KOPT-K1 (cell line): ENCODE data around the gene TMEM30B.

Experiments
- H3K27ac ChIP-seq: fragments of 200-600 bp; sonication (generic); 2 replicates; pipeline ENCODE4 v1.5.1; 2016; ENCODE audit warnings: antibody characterized with exemption, mild to moderate bottlenecking, low read depth, low read length; ENCODE audit not compliant: poor library complexity, severe bottlenecking
- H3K36me3 ChIP-seq: fragments of 200-600 bp; sonication (generic); 2 replicates; pipeline ENCODE4 v1.5.1; 2017; ENCODE audit warnings: antibody characterized with exemption, mild to moderate bottlenecking, low read length, moderate library complexity; ENCODE audit not compliant: insufficient read depth
- H3K9me3 ChIP-seq: fragments of 200-600 bp; sonication (generic); 2 replicates; pipeline ENCODE4 v1.5.1; 2017; ENCODE audit warnings: antibody characterized with exemption, low read length, mild to moderate bottlenecking; ENCODE audit not compliant: insufficient read depth, poor library complexity, severe bottlenecking

Gene TMEM30B

GRCh38 chr14:61264010-61264571, 17.0 kb downstream of the TMEM30B start:
- H3K36me3 ChIP-seq, result no peaks in the 10 kb centered on the region
- H3K9me3 ChIP-seq, result no peaks in the 10 kb centered on the region
- H3K27ac ChIP-seq, result no peak overlapping the region

DNA sequence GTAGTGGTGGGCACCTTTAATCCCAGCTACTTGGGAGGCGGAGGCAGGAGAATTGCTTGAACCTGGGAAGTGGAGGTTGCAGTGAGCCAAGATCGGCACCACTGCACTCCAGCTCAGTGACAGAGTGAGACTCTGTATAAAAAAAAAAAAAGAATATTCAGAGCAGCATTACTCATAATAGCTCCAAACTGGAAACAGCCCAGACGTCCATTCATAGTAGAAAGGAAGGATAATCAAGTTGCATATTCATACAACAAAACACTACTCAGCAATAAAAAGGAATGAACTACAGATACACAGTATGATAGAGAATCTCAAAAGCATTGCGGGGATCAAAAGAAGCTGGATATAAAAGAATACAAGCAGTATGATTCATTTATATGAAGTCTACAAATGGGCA, 19.1 kb downstream of the TMEM30B start:
- H3K27ac ChIP-seq, result no peak overlapping the region
- no peaks in the 10 kb centered on the region for H3K9me3 ChIP-seq
- no peaks in the 10 kb centered on the region for H3K36me3 ChIP-seq

GRCh38 chr14:61260939-61261776, 20.0 kb downstream of the TMEM30B start:
- no peaks in the 10 kb centered on the region for H3K9me3 ChIP-seq
- no peak overlapping the region for H3K27ac ChIP-seq
- no peaks in the 10 kb centered on the region for H3K36me3 ChIP-seq

DNA sequence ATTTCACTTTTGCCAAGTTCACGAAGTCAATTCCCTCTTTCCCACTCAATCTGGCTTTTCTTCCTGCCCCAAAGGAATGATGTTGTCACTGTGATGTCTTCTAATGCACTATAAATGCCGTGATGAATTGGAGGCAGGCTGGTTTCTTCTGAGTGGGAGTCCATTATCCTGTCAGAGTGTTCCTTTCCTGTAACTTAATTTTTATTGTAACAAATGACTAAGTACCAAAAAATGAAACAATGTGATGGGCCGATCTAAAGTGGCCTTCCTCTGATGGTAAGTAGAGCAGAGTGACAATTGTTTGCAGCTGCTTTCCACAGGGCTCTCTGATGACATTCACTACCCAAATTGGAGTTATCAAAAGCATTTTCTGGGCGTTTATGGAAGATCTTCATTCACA, 22.2 kb downstream of the TMEM30B start:
- no peaks in the 10 kb centered on the region for H3K9me3 ChIP-seq
- H3K36me3 ChIP-seq, result no peaks in the 10 kb centered on the region
- no peak overlapping the region for H3K27ac ChIP-seq

- H3K27ac ChIP-seq, result no peak overlapping the region
These were observed 23.6 kb downstream of the TMEM30B start for GRCh38 chr14:61257469-61258057.

GRCh38 chr14:61256826-61257468, 24.2 kb downstream of the TMEM30B start:
- Histone ChIP-seq H3K9me3 (no peaks in the 10 kb centered on the region), H3K27ac (no peak overlapping the region), H3K36me3 (no peaks in the 10 kb centered on the region)

More at GRCh38 chr14:61257469-61258057, 23.6 kb downstream of the TMEM30B start:
- Histone ChIP-seq H3K9me3 (no peaks in the 10 kb centered on the region), H3K36me3 (no peaks in the 10 kb centered on the region)

GRCh38 chr14:61255968-61256367, 25.2 kb downstream of the TMEM30B start:
- Histone ChIP-seq H3K27ac (no peak overlapping the region), H3K9me3 (no peaks in the 10 kb centered on the region), H3K36me3 (no peaks in the 10 kb centered on the region)

DNA sequence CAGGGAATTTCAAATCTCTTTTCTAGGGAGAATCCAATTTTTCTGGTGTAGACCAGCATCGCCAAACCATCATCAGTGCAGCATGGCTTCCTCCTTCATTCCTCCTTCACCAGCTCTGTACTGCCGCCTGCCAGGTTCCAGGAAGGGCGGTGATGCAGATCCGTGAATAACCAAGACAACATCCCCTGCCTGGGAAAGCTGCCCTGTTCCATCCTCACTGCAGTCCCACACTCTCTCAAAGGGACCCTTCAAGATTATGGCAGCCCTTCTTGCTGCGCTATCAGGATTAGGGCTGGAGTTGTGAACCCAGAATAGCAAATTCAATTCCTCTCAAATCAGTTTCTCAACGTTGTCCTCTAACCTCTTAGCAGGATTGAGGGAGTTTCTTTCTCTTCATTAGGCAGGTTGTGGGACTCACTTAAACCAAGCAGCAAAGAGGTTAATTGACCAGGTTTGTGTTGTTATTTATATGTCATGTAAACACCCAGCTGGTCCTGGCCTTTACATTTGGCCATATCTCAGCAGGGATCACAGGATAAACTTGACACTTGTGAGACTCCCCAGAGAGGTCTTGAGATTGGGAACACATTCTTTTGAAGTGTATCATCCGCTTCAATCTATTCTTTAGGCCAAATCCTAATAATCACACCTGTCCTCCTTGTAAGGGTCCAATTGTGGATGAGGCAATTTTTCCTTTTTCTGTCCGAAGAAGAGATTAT, 26.2 kb downstream of the TMEM30B start:
- H3K9me3 ChIP-seq, result no peaks in the 10 kb centered on the region
- H3K36me3 ChIP-seq, result no peaks in the 10 kb centered on the region
- no peak overlapping the region for H3K27ac ChIP-seq

- Histone ChIP-seq H3K27ac (no peak overlapping the region), H3K9me3 (no peaks in the 10 kb centered on the region), H3K36me3 (no peaks in the 10 kb centered on the region)
These were observed 27.9 kb downstream of the TMEM30B start for GRCh38 chr14:61253064-61253738.

GRCh38 chr14:61252369-61253063, 28.6 kb downstream of the TMEM30B start:
- H3K9me3 ChIP-seq, result no peaks in the 10 kb centered on the region
- H3K27ac ChIP-seq, result no peak overlapping the region
- H3K36me3 ChIP-seq, result no peaks in the 10 kb centered on the region

GRCh38 chr14:61250063-61250462, 31.1 kb downstream of the TMEM30B start:
- H3K9me3 ChIP-seq, result no peaks in the 10 kb centered on the region
- H3K27ac ChIP-seq, result no peak overlapping the region
- H3K36me3 ChIP-seq, result no peaks in the 10 kb centered on the region

GRCh38 chr14:61247935-61248334, 33.2 kb downstream of the TMEM30B start:
- no peaks in the 10 kb centered on the region for H3K9me3 ChIP-seq
- H3K36me3 ChIP-seq, result no peaks in the 10 kb centered on the region
- H3K27ac ChIP-seq, result no peak overlapping the region

DNA sequence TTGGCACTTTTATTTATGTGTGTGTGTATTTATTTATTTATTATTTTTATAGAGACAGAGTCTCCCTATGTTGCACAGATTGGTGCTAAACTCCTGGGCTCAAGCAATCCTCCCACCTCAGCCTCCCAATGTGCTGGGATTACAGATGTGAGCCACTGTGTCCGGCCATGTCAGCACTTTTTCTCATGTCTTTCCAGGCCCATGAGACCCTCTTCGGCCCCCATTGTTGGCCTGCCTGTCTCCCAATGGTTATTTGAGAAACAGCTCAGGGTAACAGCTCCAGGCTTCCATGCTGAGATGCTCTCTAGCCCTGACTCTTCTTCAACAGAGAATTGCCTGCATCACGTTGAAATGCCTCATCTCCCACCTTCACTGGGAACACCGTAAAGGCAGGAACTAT, 34.4 kb downstream of the TMEM30B start:
- Histone ChIP-seq H3K36me3 (no peaks in the 10 kb centered on the region), H3K27ac (no peak overlapping the region), H3K9me3 (peaks cover under 1% of the 10 kb centered on the region)

- peaks cover 22% of the 10 kb centered on the region for H3K9me3 ChIP-seq
- no peak overlapping the region for H3K27ac ChIP-seq
These were observed 37.1 kb downstream of the TMEM30B start for GRCh38 chr14:61244009-61244408.

More at GRCh38 chr14:61244009-61244408, 37.1 kb downstream of the TMEM30B start:
- no peaks in the 10 kb centered on the region for H3K36me3 ChIP-seq
